Neural cell (in vitro differentiated cells): Measurements from ENCODE around the gene CPB1. TPM values are rescaled to one million over a fixed set of nuclear protein-coding genes. Genes with fewer than 3 reads are reported as not detected.
A peak's percentile ranks its signal among the peaks of the same experiment; 100 is the strongest.

Source experiments
- H2AFZ ChIP-seq: fragments of 200-600, 300-800 bp; sonication (generic), shearing (Covaris generic); 2 replicates; pipeline ENCODE4 v1.6.0; 2014; ENCODE audit warnings: low read depth, mild to moderate bottlenecking, antibody characterized with exemption, low read length, moderate library complexity
- H3F3A ChIP-seq: fragments of 200-600 bp; shearing (Covaris generic); 2 replicates; pipeline ENCODE4 v1.6.1; 2016; ENCODE audit warnings: mild to moderate bottlenecking, moderate library complexity, mixed read lengths, antibody characterized with exemption, low read length; ENCODE audit not compliant: insufficient read depth, poor library complexity, severe bottlenecking
- H3K27ac ChIP-seq: fragments of 200-600, 300-800 bp; sonication (generic), shearing (Covaris generic); 2 replicates; pipeline ENCODE4 v1.5.1; 2014; ENCODE audit warnings: mild to moderate bottlenecking, low read length, moderate library complexity
- H3K27me3 ChIP-seq: fragments of 300-800, 200-600 bp; sonication (generic), shearing (Covaris generic); 2 replicates; pipeline ENCODE4 v1.6.0; 2014; ENCODE audit warnings: mild to moderate bottlenecking, low read depth, low read length, moderate library complexity; ENCODE audit not compliant: insufficient read depth
- H3K36me3 ChIP-seq: fragments of 300-800, 200-600 bp; sonication (generic), shearing (Covaris generic); 2 replicates; pipeline ENCODE4 v1.5.1; 2014; ENCODE audit warnings: mild to moderate bottlenecking, antibody characterized with exemption, low read length, moderate library complexity; ENCODE audit not compliant: insufficient read depth
- H3K4me2 ChIP-seq: fragments of 300-800, 200-600 bp; sonication (generic), shearing (Covaris generic); 2 replicates; pipeline ENCODE4 v1.6.0; 2014; ENCODE audit warnings: mild to moderate bottlenecking, low read length
- H3K4me3 ChIP-seq: fragments of 300-800, 200-600 bp; sonication (generic), shearing (Covaris generic); 2 replicates; pipeline ENCODE4 v1.5.1; 2014; ENCODE audit warnings: mild to moderate bottlenecking, low read length, moderate library complexity
- H3K79me2 ChIP-seq: fragments of 200-600 bp; shearing (Covaris generic); replicated peaks from 2 replicates; pipeline ENCODE4 v1.6.0; 2014; ENCODE audit warnings: mild to moderate bottlenecking, low read length, moderate library complexity; ENCODE audit not compliant: insufficient read depth
- H3K9ac ChIP-seq: fragments of 300-800, 200-600 bp; sonication (generic), shearing (Covaris generic); 2 replicates; pipeline ENCODE4 v1.6.1; 2016; ENCODE audit warnings: mild to moderate bottlenecking, low read length, mixed read lengths
- H3K9me2 ChIP-seq: fragments of 200-600 bp; shearing (Covaris generic); 2 replicates; pipeline ENCODE4 v1.6.1; 2016; ENCODE audit warnings: mild to moderate bottlenecking, low read length, mixed read lengths; ENCODE audit not compliant: insufficient read depth
- H3K9me3 ChIP-seq: fragments of 200-600, 300-800 bp; sonication (generic), shearing (Covaris generic); 2 replicates; pipeline ENCODE4 v1.6.1; 2016; ENCODE audit warnings: mild to moderate bottlenecking, mixed run types, low read length, moderate library complexity, mixed read lengths
- H4K20me1 ChIP-seq: fragments of 200-600 bp; shearing (Covaris generic); 2 replicates; pipeline ENCODE4 v1.6.1; 2016; ENCODE audit warnings: mild to moderate bottlenecking, mixed run types; ENCODE audit not compliant: insufficient read depth
- CTCF ChIP-seq: fragments of 450-650 bp; IDR thresholded peaks from 2 replicates; pipeline ENCODE4 v1.5.1; 2014; ENCODE audit warnings: antibody characterized with exemption, mild to moderate bottlenecking, moderate library complexity; ENCODE audit not compliant: poor library complexity, severe bottlenecking
- EP300 ChIP-seq: fragments of 450-650 bp; conservative IDR thresholded peaks from 2 replicates; pipeline ENCODE4 v1.6.1; 2014; ENCODE audit warnings: antibody characterized with exemption, mild to moderate bottlenecking, moderate library complexity; ENCODE audit not compliant: poor library complexity, severe bottlenecking
- EZH2 ChIP-seq: fragments of 200-600, 300-800 bp; shearing (Covaris generic), sonication (generic); IDR thresholded peaks from 2 replicates; pipeline ENCODE4 v1.6.1; 2014; ENCODE audit warnings: antibody characterized with exemption, low read length, borderline replicate concordance, mild to moderate bottlenecking; ENCODE audit not compliant: insufficient read depth, poor library complexity, severe bottlenecking
- MXI1 ChIP-seq: fragments of 450-650 bp; conservative IDR thresholded peaks from 2 replicates; pipeline ENCODE4 v1.6.1; 2014; ENCODE audit warnings: antibody characterized with exemption, mild to moderate bottlenecking; ENCODE audit not compliant: poor library complexity, severe bottlenecking
- POLR2AphosphoS5 ChIP-seq: IDR thresholded peaks from 2 replicates; pipeline ENCODE4 v1.6.1; 2012
- REST ChIP-seq: IDR thresholded peaks from 2 replicates; pipeline ENCODE4 v1.6.1; 2012; ENCODE audit warnings: borderline replicate concordance
- SMC3 ChIP-seq: fragments of 450-650 bp; conservative IDR thresholded peaks from 2 replicates; pipeline ENCODE4 v1.6.1; 2014; ENCODE audit warnings: antibody characterized with exemption, mild to moderate bottlenecking, moderate library complexity; ENCODE audit not compliant: poor library complexity
- TAF1 ChIP-seq: IDR thresholded peaks from 2 replicates; pipeline ENCODE4 v1.6.1; 2012; ENCODE audit warnings: low read depth
- polyA plus RNA-seq: library from polyadenylated mRNA; depleted of rRNA; stranded (reverse); fragments of >200 nt; gene quantifications from 2 replicates; pipeline ENCODE4 v1.2.3, GENCODE V29; 2014

CPB1 gene
- polyA plus RNA-seq, 1 donor from 2014 or later = 0.19 TPM

GRCh38 chr3:148791920-148792319 is 35.7 kb upstream of the CPB1 start:
- no peak for TF ChIP-seq CTCF
- TF ChIP-seq REST = no peak
- no peak for TF ChIP-seq TAF1
- TF ChIP-seq EP300 = no peak
- no peak for TF ChIP-seq EZH2
- TF ChIP-seq SMC3 = no peak
- no peak for TF ChIP-seq POLR2AphosphoS5
- no peak for TF ChIP-seq MXI1
- Histone ChIP-seq H3K27me3 (no peaks in the 10 kb centered on the region), H4K20me1 (no peaks in the 10 kb centered on the region), H3K9ac (no peak overlapping the region), H3K9me3 (no peaks in the 10 kb centered on the region), H3K79me2 (no peaks in the 10 kb centered on the region), H3K27ac (no peak overlapping the region), H3K4me2 (no peak overlapping the region), H3K36me3 (no peaks in the 10 kb centered on the region), H3F3A (no peaks in the 10 kb centered on the region), H3K9me2 (no peaks in the 10 kb centered on the region), H3K4me3 (no peak overlapping the region), H2AFZ (no peak overlapping the region)

- H4K20me1 ChIP-seq = no peaks in the 10 kb centered on the region
- TF ChIP-seq POLR2AphosphoS5 = peak; percentile 15
- TF ChIP-seq EZH2 = no peak
- peak; percentile 52 for TF ChIP-seq EP300
- no peak for TF ChIP-seq MXI1
- no peak for TF ChIP-seq CTCF
- TF ChIP-seq TAF1 = no peak
- no peak for TF ChIP-seq SMC3
- no peaks in the 10 kb centered on the region for H3K9me2 ChIP-seq
- H3K4me3 ChIP-seq = no peak overlapping the region
- H2AFZ ChIP-seq = no peak overlapping the region
- H3K9ac ChIP-seq = no peak overlapping the region
- H3F3A ChIP-seq = no peaks in the 10 kb centered on the region
- no peaks in the 10 kb centered on the region for H3K79me2 ChIP-seq
- H3K27ac ChIP-seq = peak overlapping the region; percentile 0
- H3K27me3 ChIP-seq = no peaks in the 10 kb centered on the region
- no peaks in the 10 kb centered on the region for H3K36me3 ChIP-seq
- no peak overlapping the region for H3K4me2 ChIP-seq
- no peaks in the 10 kb centered on the region for H3K9me3 ChIP-seq
Measured at GRCh38 chr3:148792516-148792915, 35.1 kb upstream of the CPB1 start.
